ENCODE measurements around the gene COL5A1. TPM values are rescaled to one million over a fixed set of nuclear protein-coding genes. Genes with fewer than 3 reads are reported as not detected.

Gene COL5A1
- total RNA-seq, 4 donors from 2014 or later: 4.9 to 97.4 (median 11.9) TPM

- no peaks in the 10 kb centered on the region for H3K36me3 ChIP-seq
- H3K4me1 ChIP-seq: no peaks in the 10 kb centered on the region
- TF ChIP-seq POLR2A (IDR thresholded peaks at IDR 0.05) (no peak), CTCF (IDR thresholded peaks at IDR 0.05) (no peak)
- no peak for DNase-seq
- H3K9me3 ChIP-seq: no peaks in the 10 kb centered on the region
- no peaks in the 10 kb centered on the region for H3K27me3 ChIP-seq
- H3K4me3 ChIP-seq: no peak overlapping the region
- no peak overlapping the region for H3K27ac ChIP-seq
These were observed 231.1 kb downstream of the COL5A1 start for GRCh38 chr9:134872482-134873231.

- H3K27ac ChIP-seq: no peak overlapping the region
- TF ChIP-seq POLR2A (IDR thresholded peaks at IDR 0.05) (no peak), CTCF (IDR thresholded peaks at IDR 0.05) (no peak)
- no peaks in the 10 kb centered on the region for H3K36me3 ChIP-seq
- H3K4me3 ChIP-seq: no peak overlapping the region
- H3K9me3 ChIP-seq: no peaks in the 10 kb centered on the region
- no peaks in the 10 kb centered on the region for H3K4me1 ChIP-seq
- no peaks in the 10 kb centered on the region for H3K27me3 ChIP-seq
- no peak for DNase-seq
These were observed 233.8 kb downstream of the COL5A1 start for GRCh38 chr9:134875371-134875770.

- Histone ChIP-seq H3K36me3 (no peaks in the 10 kb centered on the region), H3K27me3 (no peaks in the 10 kb centered on the region), H3K27ac (no peak overlapping the region), H3K4me3 (no peak overlapping the region), H3K9me3 (no peaks in the 10 kb centered on the region), H3K4me1 (no peaks in the 10 kb centered on the region)
- TF ChIP-seq POLR2A (IDR thresholded peaks at IDR 0.05) (no peak), CTCF (IDR thresholded peaks at IDR 0.05) (no peak)
- DNase-seq: peak in 1 of 3 donors; percentile 9
These were observed 235.9 kb downstream of the COL5A1 start for GRCh38 chr9:134877541-134877940.

GRCh38 chr9:134879664-134880483 lies 238.3 kb downstream of the COL5A1 start:
- Histone ChIP-seq H3K27ac (no peak overlapping the region), H3K27me3 (no peaks in the 10 kb centered on the region), H3K4me1 (no peaks in the 10 kb centered on the region), H3K4me3 (no peak overlapping the region), H3K9me3 (no peaks in the 10 kb centered on the region), H3K36me3 (no peaks in the 10 kb centered on the region)
- no peak for TF ChIP-seq CTCF (IDR thresholded peaks at IDR 0.05)
- TF ChIP-seq POLR2A (IDR thresholded peaks at IDR 0.05): no peak
- DNase-seq: peak in 1 of 3 donors; percentile 6

- no peaks in the 10 kb centered on the region for H3K36me3 ChIP-seq
- no peak within 1 kb of the TSS for H3K27ac ChIP-seq
- DNase-seq: no peak
- no peak for TF ChIP-seq POLR2A (IDR thresholded peaks at IDR 0.05)
- TF ChIP-seq CTCF (IDR thresholded peaks at IDR 0.05): no peak
- H3K27me3 ChIP-seq: no peaks in the 10 kb centered on the region
- H3K9me3 ChIP-seq: no peaks in the 10 kb centered on the region
- no peak within 1 kb of the TSS for H3K4me3 ChIP-seq
- H3K4me1 ChIP-seq: no peaks in the 10 kb centered on the region
These were observed 239.1 kb downstream of the COL5A1 start, which contains the start of gene FCN2 for GRCh38 chr9:134880484-134881312. Gene FCN2, plus strand, starts transcription at chr9:134880810. Its CDS starts 12 bp downstream, at chr9:134880822.

Data from Peyer's patch (tissue), 4 donors.